MM.1S (cell line): ENCODE measurements around the gene APOA1.

Source experiments
- CTCF ChIP-seq: fragments of 300-600 bp; sonication (generic); IDR thresholded peaks from 2 replicates; pipeline ENCODE4 v1.5.1; 2016; ENCODE audit warnings: antibody characterized with exemption, low read length, mixed read lengths
- EZH2 ChIP-seq: fragments of 300-600 bp; sonication (generic); optimal IDR thresholded peaks from 2 replicates; pipeline ENCODE3; 2017; ENCODE audit warnings: low read depth, mild to moderate bottlenecking, antibody characterized with exemption, low read length, mixed read lengths

- TF ChIP-seq CTCF (no peak), EZH2 (no peak)
Measured at GRCh38 chr11:116829525-116830183, 7.8 kb downstream of the APOA1 start, which contains the start of gene APOC3.
